Measurements from ENCODE around the gene IMMT.

IMMT gene

GRCh38 chr2:86160156-86160952 lies 34.9 kb downstream of the IMMT start:
- intact Hi-C loops (cut with DNase I) = no loop called here
- DNase-seq = no peak

- intact Hi-C loops (cut with DNase I) = no loop called here
- DNase-seq = no peak
Observed at GRCh38 chr2:86158286-86158685, 37.0 kb downstream of the IMMT start.

GRCh38 chr2:86157009-86157556 lies 38.2 kb downstream of the IMMT start:
- intact Hi-C loops (cut with DNase I) = no loop called here
- no peak for DNase-seq

GRCh38 chr2:86150502-86150901 lies 44.8 kb downstream of the IMMT start:
- no peak for DNase-seq
- intact Hi-C loops (cut with DNase I) = no loop called here

- intact Hi-C loops (cut with DNase I) = no loop called here
- DNase-seq = no peak
Observed at GRCh38 chr2:86147793-86148192, 47.5 kb downstream of the IMMT start.

GRCh38 chr2:86143926-86144685 lies 51.2 kb downstream of the IMMT start:
- no peak for DNase-seq
- intact Hi-C loops (cut with DNase I) = no loop called here

- intact Hi-C loops (cut with DNase I) = no loop called here
- no peak for DNase-seq
Observed at GRCh38 chr2:86143307-86143706, 52.0 kb downstream of the IMMT start.

GRCh38 chr2:86142436-86143257 lies 52.6 kb downstream of the IMMT start:
- no peak for DNase-seq
- intact Hi-C loops (cut with DNase I) = no loop called here

GRCh38 chr2:86140969-86141392 lies 54.3 kb downstream of the IMMT start:
- intact Hi-C loops (cut with DNase I) = no loop called here
- DNase-seq = no peak

- no peak for DNase-seq
Observed at GRCh38 chr2:86139981-86140380, 55.3 kb downstream of the IMMT start.

GRCh38 chr2:86138736-86139625 lies 56.3 kb downstream of the IMMT start:
- no peak for DNase-seq
- intact Hi-C loops (cut with DNase I) = no loop called here

More at GRCh38 chr2:86139981-86140380, 55.3 kb downstream of the IMMT start:
- intact Hi-C loops (cut with DNase I) = no loop called here

- no peak for DNase-seq
- intact Hi-C loops (cut with DNase I) = no loop called here
Observed at GRCh38 chr2:86136141-86136540, 59.1 kb downstream of the IMMT start.

- intact Hi-C loops (cut with DNase I) = no loop called here
Observed at GRCh38 chr2:86135653-86136052, 59.6 kb downstream of the IMMT start.

GRCh38 chr2:86134709-86135108 lies 60.6 kb downstream of the IMMT start:
- no peak for DNase-seq
- intact Hi-C loops (cut with DNase I) = no loop called here

More at GRCh38 chr2:86135653-86136052, 59.6 kb downstream of the IMMT start:
- peak in 2 of 10 donors; percentile 4 to 17 for DNase-seq

- DNase-seq = no peak
- intact Hi-C loops (cut with DNase I) = no loop called here
Observed at GRCh38 chr2:86124683-86125082, 70.6 kb downstream of the IMMT start.

- DNase-seq = no peak
- intact Hi-C loops (cut with DNase I) = no loop called here
Observed at GRCh38 chr2:86123328-86123925, 71.8 kb downstream of the IMMT start.

GRCh38 chr2:86118130-86118529 lies 77.1 kb downstream of the IMMT start:
- DNase-seq = no peak

GRCh38 chr2:86107031-86107430 lies 88.2 kb downstream of the IMMT start:
- intact Hi-C loops (cut with DNase I) = loop anchor here (10.0 kb wide), 2 partner anchors 88 to 472 kb away; partner anchors contain the start of genes IMMT and MRPL35
- DNase-seq = no peak

More at GRCh38 chr2:86118130-86118529, 77.1 kb downstream of the IMMT start:
- intact Hi-C loops (cut with DNase I) = no loop called here

Measured in posterior cingulate gyrus (tissue), 11 donors.